ENCODE measurements around the gene PPP6R3. TPM values are rescaled to one million over a fixed set of nuclear protein-coding genes. Genes with fewer than 3 reads are reported as not detected.

The PPP6R3 gene
- total and polyA plus RNA-seq, 2 experiments from 2014 or later, result 41.9 to 118 TPM

DNA sequence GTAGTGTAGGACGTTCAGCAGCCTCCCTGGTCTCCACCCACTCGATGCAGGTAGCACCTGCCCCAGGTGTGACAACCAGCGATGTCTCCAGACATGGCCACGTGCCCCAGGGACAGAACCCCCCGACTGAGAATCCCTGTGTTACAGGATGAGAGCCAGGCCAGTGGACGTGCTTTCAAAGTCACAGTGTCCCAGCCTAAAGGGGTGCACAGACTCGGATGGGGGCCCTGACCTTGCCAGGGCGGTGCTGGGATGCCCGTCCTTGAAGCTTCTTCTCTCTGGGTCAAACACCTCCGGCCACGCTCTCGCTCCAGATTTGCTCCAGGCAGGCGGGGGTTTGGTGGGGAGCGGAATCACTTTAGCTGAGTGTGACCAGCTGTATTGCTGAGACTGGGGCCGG, 200.5 kb downstream of the PPP6R3 start:
- DNase-seq (ENCODE audit: low read depth in 1 of 2, low spot score in 1 of 2), result no peak
- TF ChIP-seq, protein P1, sequence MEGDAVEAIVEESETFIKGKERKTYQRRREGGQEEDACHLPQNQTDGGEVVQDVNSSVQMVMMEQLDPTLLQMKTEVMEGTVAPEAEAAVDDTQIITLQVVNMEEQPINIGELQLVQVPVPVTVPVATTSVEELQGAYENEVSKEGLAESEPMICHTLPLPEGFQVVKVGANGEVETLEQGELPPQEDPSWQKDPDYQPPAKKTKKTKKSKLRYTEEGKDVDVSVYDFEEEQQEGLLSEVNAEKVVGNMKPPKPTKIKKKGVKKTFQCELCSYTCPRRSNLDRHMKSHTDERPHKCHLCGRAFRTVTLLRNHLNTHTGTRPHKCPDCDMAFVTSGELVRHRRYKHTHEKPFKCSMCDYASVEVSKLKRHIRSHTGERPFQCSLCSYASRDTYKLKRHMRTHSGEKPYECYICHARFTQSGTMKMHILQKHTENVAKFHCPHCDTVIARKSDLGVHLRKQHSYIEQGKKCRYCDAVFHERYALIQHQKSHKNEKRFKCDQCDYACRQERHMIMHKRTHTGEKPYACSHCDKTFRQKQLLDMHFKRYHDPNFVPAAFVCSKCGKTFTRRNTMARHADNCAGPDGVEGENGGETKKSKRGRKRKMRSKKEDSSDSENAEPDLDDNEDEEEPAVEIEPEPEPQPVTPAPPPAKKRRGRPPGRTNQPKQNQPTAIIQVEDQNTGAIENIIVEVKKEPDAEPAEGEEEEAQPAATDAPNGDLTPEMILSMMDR (IDR thresholded peaks at IDR 0.05; ENCODE audit: low read depth, low read length), result no peak

DNA sequence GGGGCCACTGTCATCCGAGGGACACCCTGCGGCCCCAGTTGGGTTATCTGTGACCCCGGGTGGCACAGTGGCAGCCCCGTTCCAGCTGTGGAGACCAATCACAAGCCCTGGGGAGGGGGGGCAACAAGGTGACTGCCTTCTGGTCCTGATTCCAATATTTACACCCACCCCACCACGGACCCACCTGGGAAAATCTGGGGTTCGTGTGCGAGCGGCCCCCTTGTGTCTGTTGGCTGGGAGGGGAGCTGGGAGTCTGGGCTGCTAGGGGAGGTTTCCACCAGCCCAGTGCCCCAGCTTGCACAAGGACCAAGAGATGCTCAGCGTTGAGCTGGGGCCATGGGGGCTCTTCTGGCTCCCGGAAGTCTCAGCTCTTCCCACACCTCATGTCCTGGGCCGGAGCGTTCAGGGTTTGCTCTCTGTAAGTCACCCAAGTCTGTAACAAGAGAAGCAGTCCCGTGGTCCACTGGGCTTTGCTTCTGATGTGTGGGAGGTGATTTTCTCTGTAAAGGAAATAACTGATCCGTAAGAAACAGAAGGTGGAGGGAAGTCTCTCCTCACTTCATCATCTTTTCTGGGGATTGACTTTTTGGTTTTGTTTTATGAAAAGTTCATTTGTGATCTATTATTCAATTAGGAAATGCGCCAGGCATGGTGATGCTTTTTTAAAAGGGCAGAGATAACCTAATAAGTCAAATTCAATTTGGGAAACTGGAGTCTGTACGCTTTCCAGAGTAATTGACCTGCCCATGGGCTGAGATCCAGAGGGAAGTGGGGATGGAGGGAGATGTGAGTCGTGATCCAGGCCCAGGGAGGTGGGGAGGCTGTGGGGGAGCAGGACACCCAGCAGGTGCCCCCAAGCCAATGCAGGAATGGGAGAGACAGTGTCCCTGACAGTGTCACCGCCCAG, 201.4 kb downstream of the PPP6R3 start:
- peak in 1 of 2 donors; percentile 23 for DNase-seq (ENCODE audit: low read depth in 1 of 2, low spot score in 1 of 2)
- H3K4me3 ChIP-seq, result no peak overlapping the region
- TF ChIP-seq, protein P1 (IDR thresholded peaks at IDR 0.05; ENCODE audit: low read depth, low read length), result no peak
- no peaks in the 10 kb centered on the region for H3K27me3 ChIP-seq
- no peaks in the 10 kb centered on the region for H3K4me1 ChIP-seq (ENCODE audit: low read depth)
- no peaks in the 10 kb centered on the region for H3K36me3 ChIP-seq
- H3K9me3 ChIP-seq (ENCODE audit: low read depth), result no peaks in the 10 kb centered on the region
- H3K27ac ChIP-seq, result no peak overlapping the region

More for the DNA sequence above, 200.5 kb downstream of the PPP6R3 start:
- H3K9me3 ChIP-seq (ENCODE audit: low read depth), result no peaks in the 10 kb centered on the region
- no peaks in the 10 kb centered on the region for H3K4me1 ChIP-seq (ENCODE audit: low read depth)
- no peaks in the 10 kb centered on the region for H3K36me3 ChIP-seq
- no peak overlapping the region for H3K4me3 ChIP-seq
- H3K27ac ChIP-seq, result no peak overlapping the region
- H3K27me3 ChIP-seq, result no peaks in the 10 kb centered on the region

DNA sequence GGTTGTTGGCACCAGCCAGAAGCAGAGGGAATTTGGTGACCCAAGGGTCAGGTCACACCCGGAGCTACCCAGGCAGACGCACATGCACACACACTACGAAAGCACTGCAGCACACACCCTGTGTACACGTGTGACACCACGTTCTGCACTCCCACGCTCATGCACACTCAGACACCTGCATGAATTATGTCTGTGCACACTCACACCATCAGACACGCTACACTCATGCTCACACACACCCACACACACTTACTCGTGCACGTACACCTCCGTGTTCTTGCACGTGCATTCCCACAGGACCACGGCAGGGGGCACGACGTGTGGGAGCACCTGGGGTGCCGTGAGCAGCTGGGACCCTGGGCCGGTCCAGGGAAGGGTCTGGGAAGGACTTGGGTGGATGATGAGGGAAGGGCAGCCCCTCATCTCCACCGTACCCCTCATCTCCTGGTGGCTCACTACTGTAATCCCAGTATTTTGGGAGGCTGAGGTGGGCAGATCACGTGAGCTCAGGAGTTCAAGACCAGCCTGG, 203.0 kb downstream of the PPP6R3 start:
- H3K9me3 ChIP-seq (ENCODE audit: low read depth), result no peaks in the 10 kb centered on the region
- no peak for DNase-seq (ENCODE audit: low read depth in 1 of 2, low spot score in 1 of 2)
- H3K27me3 ChIP-seq, result no peaks in the 10 kb centered on the region
- no peak overlapping the region for H3K4me3 ChIP-seq
- no peaks in the 10 kb centered on the region for H3K36me3 ChIP-seq
- H3K4me1 ChIP-seq (ENCODE audit: low read depth), result no peaks in the 10 kb centered on the region
- TF ChIP-seq, protein P1 (IDR thresholded peaks at IDR 0.05; ENCODE audit: low read depth, low read length), result no peak
- H3K27ac ChIP-seq, result no peak overlapping the region

DNA sequence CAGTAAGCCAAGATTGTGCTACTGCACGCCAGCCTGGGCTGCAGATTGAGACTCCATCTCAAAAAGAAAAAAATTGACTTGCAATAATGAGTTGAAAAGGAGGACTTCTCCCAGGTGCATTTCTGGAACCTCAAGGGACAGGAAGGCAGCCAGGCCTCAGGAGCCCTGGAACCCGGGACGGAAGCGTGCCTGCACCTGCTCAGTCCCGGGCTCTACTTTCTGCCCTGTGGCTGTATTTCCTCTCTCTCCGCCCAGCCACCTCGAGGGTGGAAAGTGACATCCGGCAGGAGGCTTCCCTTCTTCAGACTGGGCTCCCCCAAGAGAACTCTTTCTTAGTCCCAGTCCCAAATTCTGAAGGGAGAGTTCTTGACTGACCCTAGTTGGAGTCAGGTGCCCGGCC, 203.6 kb downstream of the PPP6R3 start:
- Histone ChIP-seq H3K27me3 (no peaks in the 10 kb centered on the region), H3K36me3 (no peaks in the 10 kb centered on the region), H3K4me1 (ENCODE audit: low read depth) (no peaks in the 10 kb centered on the region), H3K4me3 (no peak overlapping the region), H3K9me3 (ENCODE audit: low read depth) (no peaks in the 10 kb centered on the region), H3K27ac (no peak overlapping the region)
- TF ChIP-seq, protein P1 (IDR thresholded peaks at IDR 0.05; ENCODE audit: low read depth, low read length), result no peak
- DNase-seq (ENCODE audit: low read depth in 1 of 2, low spot score in 1 of 2), result no peak

DNA sequence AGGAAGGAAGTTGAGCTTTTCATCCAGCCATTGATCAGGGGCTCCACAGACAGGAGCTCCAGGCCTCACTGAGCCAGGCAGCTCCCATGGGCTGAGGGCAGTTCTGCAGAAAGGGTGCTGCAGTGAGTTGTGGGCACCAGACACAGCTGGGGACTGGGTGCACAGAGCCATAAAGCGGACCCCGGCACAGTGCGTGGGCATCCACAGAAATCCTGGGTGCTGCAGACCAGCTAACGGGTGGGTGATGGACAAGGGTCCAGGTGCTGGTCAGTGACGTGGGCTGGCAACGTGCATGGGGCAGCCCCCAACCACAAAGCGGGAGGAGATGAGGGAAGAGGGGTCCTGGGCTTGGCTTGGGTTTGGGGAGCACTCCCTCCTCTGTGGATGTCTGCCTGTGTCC, 204.4 kb downstream of the PPP6R3 start:
- H3K4me3 ChIP-seq, result no peak overlapping the region
- H3K4me1 ChIP-seq (ENCODE audit: low read depth), result no peaks in the 10 kb centered on the region
- H3K27me3 ChIP-seq, result no peaks in the 10 kb centered on the region
- TF ChIP-seq, protein P1 (IDR thresholded peaks at IDR 0.05; ENCODE audit: low read depth, low read length), result no peak
- H3K27ac ChIP-seq, result no peak overlapping the region
- DNase-seq (ENCODE audit: low read depth in 1 of 2, low spot score in 1 of 2), result no peak
- no peaks in the 10 kb centered on the region for H3K9me3 ChIP-seq (ENCODE audit: low read depth)
- H3K36me3 ChIP-seq, result no peaks in the 10 kb centered on the region

Other genes starting within 250 kb of the PPP6R3 start
- 29.1 and 36.7 TPM in 2 replicates for gene KMT5B, start 247.5 kb upstream of the PPP6R3 start, total RNA-seq
- gene KMT5B, start 247.5 kb upstream of the PPP6R3 start, polyA plus RNA-seq, result 34.1 and 35.9 TPM in 2 replicates
- 19.2 and 32.0 TPM in 2 replicates for gene C11orf24, start 188.8 kb upstream of the PPP6R3 start, total RNA-seq
- gene C11orf24, start 188.8 kb upstream of the PPP6R3 start, polyA plus RNA-seq, result 26.6 and 35.3 TPM in 2 replicates
- gene LRP5, start 148.2 kb upstream of the PPP6R3 start, total RNA-seq, result 40.4 and 245 TPM in 2 replicates
- 29.1 and 36.3 TPM in 2 replicates for gene LRP5, start 148.2 kb upstream of the PPP6R3 start, polyA plus RNA-seq
- gene GAL, start 223.8 kb downstream of the PPP6R3 start, total RNA-seq, result 0.60 and 0.83 TPM in 2 replicates
- gene GAL, start 223.8 kb downstream of the PPP6R3 start, polyA plus RNA-seq, result 1.4 and 5.9 TPM in 2 replicates

Measured in cardiac muscle cell (in vitro differentiated cells and primary cell).